D721Med (cell line): ENCODE results near the gene AUTS2.

Experiments used
- DNase-seq: peaks from one replicate; pipeline ENCODE4 v3.0.0; 2011; ENCODE audit warnings: low spot score; ENCODE audit not compliant: insufficient read length
- FAIRE-seq: peaks from 2 replicates; lab custom pipeline; 2011; peaks lifted over from hg19 to GRCh38; lab: Jason Lieb, UNC
- TF ChIP-seq, protein P1 (sequence below): IDR thresholded peaks from 2 replicates; pipeline ENCODE4 v1.5.1; 2012; ENCODE audit warnings: mild to moderate bottlenecking, control low read depth; ENCODE audit not compliant: insufficient read depth; ENCODE audit errors: missing control alignments

Gene AUTS2

DNA sequence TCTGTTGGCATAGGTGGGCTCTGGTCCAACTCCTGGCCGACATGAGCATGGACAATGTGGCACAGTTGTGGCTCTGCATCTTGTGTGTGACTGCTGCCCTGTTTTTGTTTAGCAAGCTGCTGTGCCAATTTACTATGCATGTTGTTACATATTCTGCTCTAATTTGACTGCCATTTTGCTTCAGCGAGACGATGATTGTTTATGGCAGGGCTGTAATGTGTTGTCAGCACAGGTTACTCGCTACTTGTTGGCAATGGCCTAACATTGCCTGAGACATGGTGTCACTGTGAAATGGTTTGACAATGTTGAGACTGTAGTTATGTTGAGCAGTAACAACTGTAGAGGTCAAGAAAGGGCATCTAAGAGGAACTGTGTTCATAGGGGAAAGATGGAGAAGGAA, 659.6 kb downstream of the AUTS2 start:
- DNase-seq, result no peak
- TF ChIP-seq, protein P1, sequence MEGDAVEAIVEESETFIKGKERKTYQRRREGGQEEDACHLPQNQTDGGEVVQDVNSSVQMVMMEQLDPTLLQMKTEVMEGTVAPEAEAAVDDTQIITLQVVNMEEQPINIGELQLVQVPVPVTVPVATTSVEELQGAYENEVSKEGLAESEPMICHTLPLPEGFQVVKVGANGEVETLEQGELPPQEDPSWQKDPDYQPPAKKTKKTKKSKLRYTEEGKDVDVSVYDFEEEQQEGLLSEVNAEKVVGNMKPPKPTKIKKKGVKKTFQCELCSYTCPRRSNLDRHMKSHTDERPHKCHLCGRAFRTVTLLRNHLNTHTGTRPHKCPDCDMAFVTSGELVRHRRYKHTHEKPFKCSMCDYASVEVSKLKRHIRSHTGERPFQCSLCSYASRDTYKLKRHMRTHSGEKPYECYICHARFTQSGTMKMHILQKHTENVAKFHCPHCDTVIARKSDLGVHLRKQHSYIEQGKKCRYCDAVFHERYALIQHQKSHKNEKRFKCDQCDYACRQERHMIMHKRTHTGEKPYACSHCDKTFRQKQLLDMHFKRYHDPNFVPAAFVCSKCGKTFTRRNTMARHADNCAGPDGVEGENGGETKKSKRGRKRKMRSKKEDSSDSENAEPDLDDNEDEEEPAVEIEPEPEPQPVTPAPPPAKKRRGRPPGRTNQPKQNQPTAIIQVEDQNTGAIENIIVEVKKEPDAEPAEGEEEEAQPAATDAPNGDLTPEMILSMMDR, result no peak
- FAIRE-seq, result no peak

DNA sequence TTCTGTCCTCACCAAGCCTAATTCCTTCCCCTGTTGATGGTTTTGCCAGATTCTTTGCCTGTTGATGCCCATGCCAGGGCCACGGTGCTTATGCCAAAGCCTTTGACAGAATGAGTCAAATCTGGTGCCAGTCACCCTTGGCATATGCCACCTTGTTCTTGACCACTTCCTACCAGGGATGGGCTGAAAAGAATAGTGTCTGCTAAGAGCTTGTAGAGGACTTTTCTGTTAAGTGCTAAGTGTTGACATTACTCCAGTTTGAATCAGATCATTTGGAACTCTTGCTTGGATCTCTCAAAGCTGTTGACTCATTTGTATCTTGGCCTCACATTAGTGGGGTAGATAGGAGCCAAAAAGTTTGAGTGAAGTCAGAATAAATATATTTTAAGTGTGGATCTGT, 661.2 kb downstream of the AUTS2 start:
- DNase-seq (no peak), FAIRE-seq (no peak)
- TF ChIP-seq, protein P1, result no peak

DNA sequence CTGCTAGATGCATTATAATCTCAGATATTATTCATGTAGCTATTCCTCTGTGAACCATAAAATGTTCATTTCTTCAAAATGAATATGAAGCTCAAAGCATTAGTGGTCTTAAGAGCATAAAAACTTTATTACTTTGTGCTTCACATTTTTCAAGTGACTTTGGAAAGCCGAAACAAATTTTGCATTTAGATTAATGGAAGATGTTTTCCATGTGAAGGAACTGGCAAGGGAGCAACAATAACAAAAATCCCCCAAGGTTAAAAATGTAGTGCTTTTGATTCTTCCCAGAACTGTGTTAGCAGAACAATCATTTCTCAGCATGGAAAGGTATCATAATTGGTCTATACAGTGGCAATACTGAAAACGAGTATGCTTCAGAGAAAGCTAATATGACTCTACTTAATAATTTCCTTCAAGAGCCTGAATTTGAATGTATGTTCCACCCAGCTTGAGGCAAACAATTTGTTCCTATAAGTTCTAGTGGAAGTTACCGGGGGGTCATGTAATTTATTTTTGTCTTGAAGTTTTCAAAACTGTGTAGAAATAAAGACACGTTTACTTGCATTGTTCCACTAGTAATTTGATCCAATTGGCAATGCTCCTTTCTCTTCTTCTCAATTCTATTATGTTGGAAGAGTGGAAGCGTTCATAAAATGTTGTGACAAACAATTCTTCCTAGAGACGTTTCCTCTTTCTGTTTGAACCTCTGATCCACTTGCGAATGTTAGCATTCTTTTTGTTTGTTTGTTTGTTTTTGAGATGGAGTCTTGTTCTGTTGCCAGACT, 665.4 kb downstream of the AUTS2 start:
- TF ChIP-seq, protein P1, result no peak
- FAIRE-seq, result peak; percentile 70
- no peak for DNase-seq

DNA sequence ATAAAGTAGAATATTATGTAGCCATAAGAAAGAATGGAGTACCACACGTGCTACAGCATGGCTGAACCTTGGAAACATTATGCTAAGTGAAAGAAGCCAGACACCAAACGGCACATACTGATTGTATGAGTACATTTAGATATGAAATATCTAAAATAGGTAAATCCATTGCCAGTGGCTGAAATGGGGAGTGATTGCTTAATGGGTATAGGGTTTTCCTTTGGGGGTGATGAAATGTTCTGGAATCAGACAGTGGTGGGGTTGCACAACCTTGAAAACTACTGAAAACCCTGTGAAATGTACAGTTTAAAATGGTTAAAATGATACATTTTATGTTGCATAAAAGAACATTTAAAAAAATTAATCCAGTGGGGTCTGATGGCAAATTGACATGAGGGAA, 667.9 kb downstream of the AUTS2 start:
- TF ChIP-seq, protein P1, result no peak
- DNase-seq (no peak), FAIRE-seq (peak; percentile 25)

DNA sequence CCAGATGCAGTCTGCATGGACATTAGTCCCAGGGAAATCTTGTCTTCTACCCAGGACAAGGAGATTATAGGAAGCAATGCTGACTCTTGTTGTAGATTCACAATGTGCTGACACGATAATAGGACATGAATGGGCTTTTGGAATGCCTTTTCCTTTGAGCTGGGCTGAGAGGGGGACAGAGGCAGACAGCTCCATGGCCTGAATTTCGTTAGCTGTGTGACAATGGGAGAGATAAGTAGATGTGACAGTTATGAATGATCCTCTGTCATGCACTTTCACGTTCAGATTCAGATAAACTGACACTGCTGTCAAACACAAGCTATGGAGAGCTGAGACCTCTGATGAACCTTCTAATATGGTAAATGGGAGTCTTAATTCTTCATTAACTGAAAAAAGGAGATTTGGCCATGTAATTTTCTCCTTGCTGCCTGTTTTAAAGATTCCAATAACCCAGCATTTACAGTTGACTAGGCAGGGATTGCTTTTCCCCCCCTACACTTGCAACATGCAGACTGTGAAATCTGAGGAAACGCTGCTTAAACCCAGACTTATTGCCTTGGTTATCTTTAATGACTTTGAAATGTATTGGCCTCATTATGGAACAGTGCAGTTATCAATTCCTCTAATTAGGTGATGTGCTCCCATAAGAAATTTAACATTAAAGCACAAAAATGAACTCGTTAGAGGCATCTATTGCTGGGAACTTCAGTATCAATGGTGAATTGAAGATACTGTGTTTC, 669.3 kb downstream of the AUTS2 start:
- DNase-seq (no peak), FAIRE-seq (peak; percentile 96)
- TF ChIP-seq, protein P1, result no peak

DNA sequence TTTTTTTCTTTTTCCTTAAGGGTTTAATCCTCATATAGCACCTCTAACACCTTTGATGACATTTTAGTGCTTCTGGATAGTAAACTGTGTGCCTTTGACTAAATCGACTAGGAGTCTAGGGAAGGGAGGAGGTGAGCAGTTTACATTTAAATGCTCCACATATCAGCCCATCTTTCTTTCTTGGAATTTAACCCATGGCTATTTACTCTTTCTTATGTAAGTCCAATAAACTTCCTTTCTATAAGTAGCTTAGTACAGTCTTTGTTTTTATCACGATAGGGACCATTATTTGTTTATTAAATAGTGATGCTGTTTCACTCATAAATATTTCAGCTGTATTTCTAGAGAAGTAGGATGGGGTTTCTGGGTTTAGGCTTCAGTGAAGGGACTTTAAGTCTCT, 669.9 kb downstream of the AUTS2 start:
- FAIRE-seq (no peak), DNase-seq (no peak)
- TF ChIP-seq, protein P1, result no peak

DNA sequence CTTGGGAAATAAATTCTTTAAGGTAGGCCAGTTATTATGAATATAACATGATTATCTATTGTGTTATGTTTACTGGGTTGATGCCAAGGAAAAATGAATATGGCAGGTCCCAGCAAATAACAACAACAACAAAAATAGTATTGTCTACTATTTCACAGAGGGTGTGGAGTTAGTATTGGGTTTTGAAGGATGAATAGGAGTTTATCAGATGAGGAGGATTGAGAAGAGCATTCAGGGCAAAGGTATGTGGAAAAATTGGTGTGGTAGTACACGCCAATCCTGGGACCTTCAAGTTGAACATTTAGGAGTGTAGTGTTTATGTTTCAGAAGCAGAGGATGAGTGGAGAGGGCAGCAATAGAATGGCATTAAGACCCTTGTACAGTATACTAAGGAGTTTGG, 671.9 kb downstream of the AUTS2 start:
- no peak for FAIRE-seq
- DNase-seq, result no peak
- TF ChIP-seq, protein P1, result no peak
